GM21360 (cell line): Measurements from ENCODE around the gene KRTAP22-2.

Experiments used
- ATAC-seq: cut with Tn5 transposase; IDR thresholded peaks from one replicate; pipeline ENCODE4 v1.9.1; 2021; ENCODE audit warnings: mild to moderate bottlenecking, moderate library complexity; ENCODE audit not compliant: unreplicated experiment

The KRTAP22-2 gene

DNA sequence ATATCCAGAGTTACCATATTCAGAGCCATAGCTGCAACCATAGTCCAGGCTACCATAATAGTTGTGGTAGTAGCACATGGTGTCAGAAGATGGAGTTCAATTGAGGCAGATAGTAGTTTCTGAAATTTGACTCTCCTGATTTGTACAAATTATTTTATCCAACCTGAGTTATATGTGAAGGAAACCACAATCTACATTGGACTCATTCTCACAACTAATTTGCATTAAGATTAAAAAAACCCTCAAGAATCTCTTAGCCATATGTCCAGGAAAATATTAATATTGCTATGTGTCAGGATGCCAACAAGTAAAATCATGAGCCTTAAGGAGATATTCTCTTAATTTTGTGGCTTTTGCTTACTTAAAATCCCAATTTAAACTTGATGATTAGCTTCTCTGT, at the start of gene KRTAP22-2:
TSS of gene KRTAP22-2 (minus strand) at position 101 of the 400 bp plus-strand sequence.
- no peak for ATAC-seq

DNA sequence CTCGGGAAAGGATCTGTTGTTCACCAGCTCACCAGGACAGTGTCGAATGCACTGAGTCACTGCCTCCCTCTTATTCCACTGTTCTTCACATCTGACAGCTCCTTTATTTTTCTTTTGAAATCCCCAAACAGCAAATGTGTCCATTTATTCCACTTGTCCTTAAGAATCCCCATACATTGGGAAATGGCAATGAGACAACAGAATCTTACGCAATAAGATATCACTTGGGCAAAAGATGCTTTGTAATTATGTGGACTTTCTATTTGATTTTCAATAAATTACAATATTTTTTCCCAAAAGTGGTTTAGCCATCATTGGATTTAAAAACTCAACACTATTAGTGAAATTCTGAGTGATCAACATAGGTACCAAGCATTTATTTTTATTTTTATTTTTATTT, 48.5 kb upstream of the KRTAP22-2 start:
- ATAC-seq = no peak

DNA sequence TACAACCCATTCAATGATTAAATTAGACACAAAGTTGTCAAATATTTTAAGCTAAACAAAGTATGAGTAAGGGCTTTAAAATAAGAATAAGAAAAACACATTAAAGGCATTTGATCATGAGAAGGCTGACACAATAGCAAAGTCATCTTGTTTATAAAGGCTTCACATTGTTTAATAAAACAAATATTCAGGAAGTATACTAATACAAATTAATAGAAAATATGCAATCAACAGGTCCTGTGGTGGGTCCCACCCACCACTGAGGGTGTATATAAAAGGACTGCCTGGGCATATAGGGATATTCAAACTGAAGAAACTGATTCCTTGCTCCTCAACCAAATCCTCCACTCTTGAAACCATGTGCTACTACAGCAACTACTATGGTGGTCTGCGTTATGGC, 44.7 kb upstream of the KRTAP22-2 start, which contains the start of gene KRTAP20-2:
TSS of gene KRTAP20-2 (plus strand) at position 301 of the 400 bp plus-strand sequence. CDS start at position 359, 58 bp downstream.
- ATAC-seq = no peak

DNA sequence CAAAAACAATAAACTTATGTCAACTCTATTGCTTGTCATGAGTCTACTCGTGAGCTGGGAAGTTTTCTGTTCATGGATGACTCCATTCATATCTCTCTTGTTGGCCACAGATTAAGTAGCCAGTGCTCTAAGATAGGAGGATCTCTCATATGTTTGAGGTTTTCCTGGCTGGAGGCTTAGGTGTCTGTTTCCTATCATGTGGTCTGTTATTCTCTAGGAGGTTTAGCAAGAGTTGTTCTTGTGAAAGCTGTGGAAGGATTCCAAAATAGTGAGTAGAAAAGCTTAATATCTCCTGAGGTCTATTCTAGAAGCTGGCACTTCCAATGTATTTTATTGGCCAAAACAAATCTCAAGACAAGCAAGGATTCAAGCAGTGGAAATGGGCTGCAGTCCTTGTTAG, 39.0 kb upstream of the KRTAP22-2 start:
- ATAC-seq = no peak

GRCh38 chr21:30628109-30628508, 37.9 kb upstream of the KRTAP22-2 start:
- ATAC-seq = no peak

DNA sequence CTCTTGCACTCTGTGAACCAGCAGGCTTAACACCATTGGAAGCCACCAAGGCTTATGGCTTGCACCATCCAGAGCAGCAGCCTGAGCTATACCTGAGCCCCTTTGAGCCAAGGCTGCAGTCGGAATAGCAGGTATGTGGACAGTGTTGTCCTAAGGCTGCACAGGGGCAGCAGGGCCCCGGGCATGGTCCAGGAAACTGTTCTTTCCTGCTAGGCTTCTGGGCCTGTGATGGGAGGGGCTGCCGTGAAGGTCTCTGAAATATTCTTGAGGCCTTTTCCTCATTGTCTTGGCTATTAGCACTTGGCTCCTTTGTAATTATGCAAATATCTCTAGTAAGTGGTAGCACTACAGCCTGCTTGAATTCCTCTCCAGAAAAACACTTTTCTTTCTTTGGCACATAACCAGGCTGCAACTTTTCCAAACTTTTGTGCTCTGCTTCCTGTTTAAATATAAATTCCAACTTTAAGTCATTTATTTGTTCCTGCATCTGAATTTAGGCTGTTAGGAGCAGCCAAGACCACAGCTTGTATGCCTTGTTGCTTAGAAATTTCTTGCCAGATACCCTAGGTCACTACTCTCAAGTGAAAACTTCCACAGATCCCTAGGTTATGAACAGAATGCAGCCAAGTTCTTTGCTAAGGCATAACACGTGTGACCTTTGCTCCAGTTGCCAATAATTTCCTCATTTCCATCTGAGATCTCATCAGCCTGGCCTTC, 35.4 kb upstream of the KRTAP22-2 start:
- no peak for ATAC-seq

DNA sequence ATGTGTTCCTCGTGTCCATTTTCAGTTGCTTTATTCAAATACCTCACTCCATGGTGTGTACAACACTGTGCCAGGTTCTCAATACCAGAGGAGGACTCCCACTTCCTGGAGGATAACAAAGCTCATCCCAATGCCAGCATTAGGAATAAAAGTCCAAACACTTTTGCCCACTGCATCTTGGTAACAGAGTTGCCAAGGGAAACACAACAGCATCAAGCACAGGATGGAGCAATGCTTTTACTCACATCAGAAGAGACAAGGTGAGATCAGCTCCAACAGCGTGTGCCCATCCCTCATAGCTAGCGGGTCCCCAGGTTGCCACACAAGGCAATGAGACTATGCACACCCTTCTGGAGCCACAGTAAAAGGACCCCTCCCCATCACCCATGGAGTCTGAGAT, 33.2 kb upstream of the KRTAP22-2 start:
- ATAC-seq = no peak

DNA sequence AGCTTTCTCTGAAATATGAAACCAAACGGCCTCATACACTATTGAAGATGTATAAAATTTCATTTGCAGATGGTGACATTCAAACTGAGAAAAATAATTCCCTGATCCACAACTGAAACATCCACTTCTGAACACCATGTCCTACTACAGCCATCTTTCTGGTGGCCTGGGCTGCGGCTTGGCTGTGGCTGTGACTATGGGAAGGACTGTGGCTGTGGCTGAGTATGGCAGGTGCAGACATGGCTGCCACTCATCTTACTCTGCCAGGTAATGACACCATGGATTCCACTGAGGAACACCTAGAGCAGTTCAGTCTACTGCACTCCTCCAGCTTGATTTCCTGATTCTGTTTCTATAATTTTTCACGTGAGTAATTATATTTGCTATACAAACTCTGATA, 30.3 kb upstream of the KRTAP22-2 start, which contains the start of gene KRTAP20-4:
TSS of gene KRTAP20-4 (plus strand) at position 106 of the 400 bp plus-strand sequence.
- no peak for ATAC-seq

GRCh38 chr21:30620080-30620479, 29.9 kb upstream of the KRTAP22-2 start:
- ATAC-seq = no peak

DNA sequence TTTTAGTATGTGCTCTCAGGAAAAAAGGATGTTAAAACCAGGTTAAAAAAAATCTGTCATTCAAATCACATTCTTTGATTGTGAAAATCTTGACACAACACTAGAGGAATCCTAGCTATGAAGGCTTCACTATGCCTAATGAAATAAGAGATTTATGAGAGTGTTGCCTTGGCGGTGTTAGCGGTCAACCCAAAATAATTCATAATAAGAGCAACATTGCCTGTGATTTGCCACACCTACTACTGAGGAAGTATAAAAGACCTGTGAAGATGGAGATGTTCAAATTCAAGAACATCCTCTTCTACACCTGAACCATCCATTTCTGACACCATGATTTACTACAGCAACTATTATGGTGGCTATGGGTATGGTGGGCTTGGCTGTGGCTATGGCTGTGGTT, 25.9 kb upstream of the KRTAP22-2 start, which contains the start of gene KRTAP20-1:
TSS of gene KRTAP20-1 (plus strand) at position 301 of the 400 bp plus-strand sequence. CDS start at position 331, 30 bp downstream.
- no peak for ATAC-seq

GRCh38 chr21:30615199-30615598, 25.0 kb upstream of the KRTAP22-2 start:
- no peak for ATAC-seq

DNA sequence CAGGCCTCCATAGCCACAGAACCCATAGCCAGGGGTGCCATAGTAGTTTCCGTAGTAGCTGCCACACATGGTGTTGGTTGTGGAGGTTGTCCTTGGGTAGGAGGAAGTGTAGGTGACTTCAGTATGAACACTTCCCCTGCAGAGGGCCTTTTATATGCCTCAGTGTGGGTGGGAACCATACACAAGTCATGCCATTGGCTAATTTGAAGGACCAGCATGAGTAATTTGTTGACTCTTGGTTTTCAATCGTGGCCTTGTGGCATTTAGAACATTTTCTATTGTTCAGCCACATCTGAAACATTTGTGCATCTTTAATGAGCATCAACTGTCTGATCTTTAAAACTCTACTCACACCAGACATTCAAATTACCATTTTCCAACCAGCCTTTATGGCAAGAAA, 23.6 kb upstream of the KRTAP22-2 start, which contains the start of gene KRTAP6-1:
TSS of gene KRTAP6-1 (minus strand) at position 95 of the 400 bp plus-strand sequence. CDS start at position 69, 26 bp downstream.
- no peak for ATAC-seq

GRCh38 chr21:30612132-30612531, 21.9 kb upstream of the KRTAP22-2 start:
- no peak for ATAC-seq

- ATAC-seq = no peak
Measured at GRCh38 chr21:30605968-30606367, 15.8 kb upstream of the KRTAP22-2 start.

GRCh38 chr21:30600787-30601186, 10.6 kb upstream of the KRTAP22-2 start, which contains the start of gene KRTAP22-1:
Gene KRTAP22-1, plus strand, starts transcription at chr21:30601087.
- ATAC-seq = no peak

- no peak for ATAC-seq
Measured at GRCh38 chr21:30598802-30599201, 8.6 kb upstream of the KRTAP22-2 start, which contains the start of gene KRTAP6-2. Gene KRTAP6-2, minus strand, starts transcription at chr21:30598902. Its CDS starts 28 bp downstream, at chr21:30598874.

DNA sequence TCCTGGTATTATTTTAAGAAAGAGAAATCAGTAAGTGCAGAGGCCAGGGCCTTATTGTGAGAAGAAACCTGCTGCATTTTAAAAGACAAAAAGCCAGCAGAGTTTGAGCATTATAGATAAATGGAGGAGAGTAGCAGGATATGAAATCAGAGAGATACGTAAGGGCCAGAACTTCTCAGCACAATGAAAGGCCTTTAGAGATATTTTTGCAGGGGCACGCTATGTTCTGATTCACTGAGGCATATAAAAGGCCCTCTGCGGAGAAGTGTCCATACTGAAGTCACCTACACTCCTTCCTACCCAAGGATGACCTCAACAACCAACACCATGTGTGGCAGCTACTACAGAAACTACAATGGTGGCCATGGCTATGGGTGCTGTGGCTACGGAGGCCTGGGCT, 1.9 kb upstream of the KRTAP22-2 start, which contains the start of gene KRTAP6-3:
TSS of gene KRTAP6-3 (plus strand) at position 301 of the 400 bp plus-strand sequence. CDS start at position 307, 6 bp downstream.
- no peak for ATAC-seq

GRCh38 chr21:30582870-30583269, 7.3 kb downstream of the KRTAP22-2 start:
- no peak for ATAC-seq

GRCh38 chr21:30580132-30580531, 10.1 kb downstream of the KRTAP22-2 start:
- no peak for ATAC-seq

DNA sequence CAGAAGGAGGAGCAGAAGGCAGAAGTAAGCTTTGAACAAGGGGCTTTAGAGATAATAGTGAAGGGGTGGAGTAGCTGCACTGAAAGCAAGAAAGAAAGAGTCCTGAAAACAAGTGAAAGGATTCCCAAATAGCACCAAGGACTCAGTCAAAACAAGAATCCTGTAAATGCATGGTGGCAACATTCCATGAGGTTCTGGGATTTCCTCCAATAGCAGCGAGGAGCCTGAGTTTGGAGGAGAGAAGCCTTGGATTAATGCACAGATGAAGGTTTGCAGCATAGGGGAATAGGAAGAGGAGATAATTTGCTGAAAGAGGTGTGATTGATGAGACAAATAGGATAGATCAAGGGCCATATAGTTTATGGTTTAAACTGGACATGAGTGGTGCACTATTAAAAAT, 10.9 kb downstream of the KRTAP22-2 start:
- ATAC-seq = no peak

GRCh38 chr21:30577766-30578165, 12.4 kb downstream of the KRTAP22-2 start:
- no peak for ATAC-seq

GRCh38 chr21:30567617-30568016, 22.6 kb downstream of the KRTAP22-2 start:
- no peak for ATAC-seq
